SK-N-SH treated with all-trans-retinoic acid at 6 μM for 48 hours (cell line): ENCODE measurements around the gene LIN52.

Experiments
- ARNTL ChIP-seq: fragments of 450-650 bp; formaldehyde crosslinking; IDR thresholded peaks from 2 replicates; pipeline ENCODE4 v1.5.0; 2020; ENCODE audit warnings: low read depth, mild to moderate bottlenecking, moderate library complexity, borderline replicate concordance
- GLIS3 ChIP-seq: fragments of 250-450 bp; sonication (Bioruptor Pico); IDR thresholded peaks from 2 replicates; pipeline ENCODE4 v1.5.0; 2020; ENCODE audit warnings: mild to moderate bottlenecking, moderate library complexity

DNA sequence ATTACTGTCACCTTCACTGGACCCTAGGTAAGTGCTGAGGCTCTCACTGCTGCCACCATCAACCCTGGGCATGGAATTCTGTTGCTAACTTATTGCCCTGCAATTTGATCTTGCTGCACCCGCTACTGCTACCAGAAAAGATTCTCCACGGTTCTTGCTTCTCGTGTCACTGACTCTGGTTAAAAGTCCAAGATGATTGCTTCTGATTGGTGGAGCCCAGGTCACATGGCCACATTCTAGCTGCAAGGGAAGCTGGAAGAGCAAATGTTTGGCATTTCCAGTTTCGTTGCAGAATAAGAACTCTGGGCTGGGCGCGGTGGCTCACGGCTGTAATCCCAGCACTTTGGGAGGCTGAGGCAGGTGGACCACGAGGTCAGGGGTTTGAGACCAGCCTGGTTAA lies 147.0 kb downstream of the LIN52 start:
- TF ChIP-seq GLIS3 (CRISPR knock-in tag) (no peak), ARNTL (CRISPR knock-in tag) (no peak)
